Esophagus muscularis mucosa (tissue), 3 donors: ENCODE measurements around the gene FMN1.

Experiments
- CTCF ChIP-seq, 3 experiments: fragments of 200-600 bp in 2 of 3; fragments of 450-650 bp in 1 of 3; sonication (generic) in 2 of 3; IDR thresholded peaks; one replicate each; pipeline ENCODE4 v1.5.1; 2017 to 2019; ENCODE audit warnings: antibody characterized with exemption in 3 of 3, mild to moderate bottlenecking in 2 of 3, moderate library complexity in 1 of 3
- POLR2A ChIP-seq: fragments of 450-650 bp; IDR thresholded peaks from one replicate; pipeline ENCODE4 v1.6.1; 2017; ENCODE audit warnings: antibody characterized with exemption, moderate library complexity, mild to moderate bottlenecking, low read depth

GRCh38 chr15:33218071-33218491, 23.6 kb upstream of the FMN1 start:
- TF ChIP-seq POLR2A (no peak), CTCF (IDR thresholded peaks at IDR 0.05) (no peak)
